Keratinocyte (primary cell): ENCODE results near the gene DDX31. TPM values are rescaled to one million over a fixed set of nuclear protein-coding genes. Genes with fewer than 3 reads are reported as not detected.

ENCODE experiments used
- DNase-seq: peaks from one replicate; pipeline ENCODE4 v3.0.0-alpha.2; 2011; ENCODE audit warnings: low read depth, missing footprints, low spot score
- FAIRE-seq: peaks from 2 replicates; lab custom pipeline; 2011; peaks lifted over from hg19 to GRCh38; lab: Jason Lieb, UNC
- H2AFZ ChIP-seq: 2 replicates; pipeline ENCODE4 v1.6.0; 2012; ENCODE audit warnings: low read length, control low read depth, inconsistent platforms; ENCODE audit not compliant: control insufficient read depth
- H3K27ac ChIP-seq: 2 replicates; pipeline ENCODE4 v1.5.1; 2011; ENCODE audit warnings: low read length; ENCODE audit not compliant: control insufficient read depth, insufficient read depth
- H3K27me3 ChIP-seq: 3 replicates; pipeline ENCODE4 v1.6.0; 2011; ENCODE audit warnings: low read length; ENCODE audit not compliant: control insufficient read depth, insufficient read depth; ENCODE audit errors: extremely low read depth
- H3K36me3 ChIP-seq, 2 experiments: 2 replicates in 1 of 2; 3 replicates in 1 of 2; pipeline ENCODE4 v1.5.1; 2011; ENCODE audit warnings: low read length in 2 of 2, mild to moderate bottlenecking in 1 of 2; ENCODE audit not compliant: control insufficient read depth in 2 of 2, insufficient read depth in 2 of 2; ENCODE audit errors: extremely low read depth in 1 of 2
- H3K4me1 ChIP-seq: 3 replicates; pipeline ENCODE4 v1.5.1; 2011; ENCODE audit warnings: low read length; ENCODE audit not compliant: control insufficient read depth, insufficient read depth; ENCODE audit errors: extremely low read depth
- H3K4me2 ChIP-seq: 3 replicates; pipeline ENCODE4 v1.6.0; 2011; ENCODE audit warnings: low read depth, low read length; ENCODE audit not compliant: control insufficient read depth, insufficient read depth; ENCODE audit errors: extremely low read depth
- H3K4me3 ChIP-seq, 3 experiments: fragments of 200-600 bp in 1 of 3; sonication (generic) in 1 of 3; 2 replicates in 2 of 3; 3 replicates in 1 of 3; pipeline ENCODE4 v1.5.1; 2011 to 2016; ENCODE audit warnings: low read length in 3 of 3, mild to moderate bottlenecking in 3 of 3, control low read depth in 2 of 3, inconsistent platforms in 1 of 3, low read depth in 1 of 3, mixed read lengths in 1 of 3, mixed run types in 1 of 3, moderate library complexity in 1 of 3; ENCODE audit not compliant: control insufficient read depth in 2 of 3, insufficient read depth in 2 of 3; ENCODE audit errors: extremely low read depth in 1 of 3
- H3K79me2 ChIP-seq: 2 replicates; pipeline ENCODE4 v1.6.0; 2012; ENCODE audit warnings: low read length; ENCODE audit not compliant: control insufficient read depth, insufficient read depth
- H3K9ac ChIP-seq: 3 replicates; pipeline ENCODE4 v1.6.0; 2011; ENCODE audit warnings: low read length; ENCODE audit not compliant: control insufficient read depth, insufficient read depth; ENCODE audit errors: extremely low read depth
- H3K9me1 ChIP-seq: 3 replicates; pipeline ENCODE4 v1.6.0; 2011; ENCODE audit warnings: low read length; ENCODE audit not compliant: control insufficient read depth, insufficient read depth; ENCODE audit errors: extremely low read depth
- H3K9me3 ChIP-seq: 2 replicates; pipeline ENCODE4 v1.5.1; 2012; ENCODE audit warnings: low read depth, low read length; ENCODE audit not compliant: control insufficient read depth
- H4K20me1 ChIP-seq: 3 replicates; pipeline ENCODE4 v1.6.0; 2011; ENCODE audit warnings: low read length; ENCODE audit not compliant: control insufficient read depth, insufficient read depth; ENCODE audit errors: extremely low read depth
- EZH2 ChIP-seq: IDR thresholded peaks from one replicate; pipeline ENCODE4 v1.6.1; 2012; ENCODE audit warnings: inconsistent platforms, mild to moderate bottlenecking, low read length, moderate library complexity
- dilution Hi-C: fragments of 300-500 bp; cut with MboI; formaldehyde crosslinking; loops from one replicate; pipeline ENCODE4 v1.7.0; 2020; ENCODE audit warnings: low sequenced_read_pairs; ENCODE audit not compliant: extremely low pct_ligation_motif_present
- polyA plus RNA-seq, 5 experiments: library from polyadenylated mRNA; depleted of rRNA in 3 of 5; stranded (reverse) in 3 of 5; stranded (forward) in 1 of 5; unstranded in 1 of 5; fragments of >200 nt; gene quantifications; 1 replicate in 1 of 5; 2 replicates in 3 of 5; 3 replicates in 1 of 5; pipeline versions ENCODE4 v1.2.1 to v1.2.3, GENCODE V29; 2011 to 2012; ENCODE audit warnings: missing spikeins in 2 of 5, low read depth in 1 of 5, low replicate concordance in 1 of 5
- TF ChIP-seq, protein P1 (sequence below), 3 experiments: IDR thresholded peaks in 1 of 3; conservative IDR thresholded peaks in 1 of 3; optimal IDR thresholded peaks in 1 of 3; 2 replicates in 2 of 3; 3 replicates in 1 of 3; pipeline versions ENCODE3 to v1.5.1; 2011; ENCODE audit warnings: low read length in 3 of 3, mild to moderate bottlenecking in 3 of 3, moderate library complexity in 2 of 3, control low read depth in 1 of 3, inconsistent platforms in 1 of 3; ENCODE audit not compliant: insufficient read depth in 2 of 3; ENCODE audit errors: extremely low read depth in 1 of 3

The DDX31 gene
- polyA plus RNA-seq, 1 donor (not counting 4 experiments of a cell fraction or from before 2014, with no cell fraction given), result 21.0 TPM

GRCh38 chr9:132588501-132589147 lies 81.2 kb downstream of the DDX31 start:
- Histone ChIP-seq H3K27me3 (peaks cover 81% of the 10 kb centered on the region), H4K20me1 (peaks cover 23% of the 10 kb centered on the region), H3K4me2 (no peak overlapping the region), H2AFZ (no peak overlapping the region), H3K79me2 (no peaks in the 10 kb centered on the region), H3K9ac (no peak overlapping the region), H3K9me1 (peaks cover 2% of the 10 kb centered on the region), H3K36me3 (peaks cover 3% of the 10 kb centered on the region in 2 experiments), H3K4me3 (no peak overlapping the region), H3K27ac (no peak overlapping the region), H3K4me1 (peaks cover 2% of the 10 kb centered on the region), H3K9me3 (no peaks in the 10 kb centered on the region)
- TF ChIP-seq EZH2, result no peak
- TF ChIP-seq, protein P1, sequence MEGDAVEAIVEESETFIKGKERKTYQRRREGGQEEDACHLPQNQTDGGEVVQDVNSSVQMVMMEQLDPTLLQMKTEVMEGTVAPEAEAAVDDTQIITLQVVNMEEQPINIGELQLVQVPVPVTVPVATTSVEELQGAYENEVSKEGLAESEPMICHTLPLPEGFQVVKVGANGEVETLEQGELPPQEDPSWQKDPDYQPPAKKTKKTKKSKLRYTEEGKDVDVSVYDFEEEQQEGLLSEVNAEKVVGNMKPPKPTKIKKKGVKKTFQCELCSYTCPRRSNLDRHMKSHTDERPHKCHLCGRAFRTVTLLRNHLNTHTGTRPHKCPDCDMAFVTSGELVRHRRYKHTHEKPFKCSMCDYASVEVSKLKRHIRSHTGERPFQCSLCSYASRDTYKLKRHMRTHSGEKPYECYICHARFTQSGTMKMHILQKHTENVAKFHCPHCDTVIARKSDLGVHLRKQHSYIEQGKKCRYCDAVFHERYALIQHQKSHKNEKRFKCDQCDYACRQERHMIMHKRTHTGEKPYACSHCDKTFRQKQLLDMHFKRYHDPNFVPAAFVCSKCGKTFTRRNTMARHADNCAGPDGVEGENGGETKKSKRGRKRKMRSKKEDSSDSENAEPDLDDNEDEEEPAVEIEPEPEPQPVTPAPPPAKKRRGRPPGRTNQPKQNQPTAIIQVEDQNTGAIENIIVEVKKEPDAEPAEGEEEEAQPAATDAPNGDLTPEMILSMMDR (optimal IDR thresholded peaks at IDR 0.05 in 1 of 3, IDR thresholded peaks at IDR 0.05 in 1 of 3, conservative IDR thresholded peaks at IDR 0.05 in 1 of 3; ENCODE audit: extremely low read depth in 1 of 3, insufficient read depth in 2 of 3, low read length in 3 of 3), result no peak
- FAIRE-seq (no peak), DNase-seq (no peak)
- dilution Hi-C loops, result no loop called here

- peaks cover 2% of the 10 kb centered on the region for H3K9me1 ChIP-seq
- FAIRE-seq (no peak), DNase-seq (no peak)
- H2AFZ ChIP-seq, result no peak overlapping the region
- H3K9me3 ChIP-seq, result no peaks in the 10 kb centered on the region
- peaks cover 2% of the 10 kb centered on the region for H3K4me1 ChIP-seq
- TF ChIP-seq, protein P1 (optimal IDR thresholded peaks at IDR 0.05 in 1 of 3, IDR thresholded peaks at IDR 0.05 in 1 of 3, conservative IDR thresholded peaks at IDR 0.05 in 1 of 3; ENCODE audit: extremely low read depth in 1 of 3, insufficient read depth in 2 of 3, low read length in 3 of 3), result no peak
- TF ChIP-seq EZH2, result peak; percentile 52
- peaks cover 86% of the 10 kb centered on the region for H3K27me3 ChIP-seq
- no peaks in the 10 kb centered on the region for H3K79me2 ChIP-seq
- H3K36me3 ChIP-seq, result no peaks in the 10 kb centered on the region
- H4K20me1 ChIP-seq, result peaks cover 27% of the 10 kb centered on the region
- H3K27ac ChIP-seq, result no peak overlapping the region
- dilution Hi-C loops, result no loop called here
- no peak overlapping the region for H3K9ac ChIP-seq
- H3K4me3 ChIP-seq, result no peak overlapping the region
- no peak overlapping the region for H3K4me2 ChIP-seq
Observed at GRCh38 chr9:132588098-132588497, 81.7 kb downstream of the DDX31 start.
